Neural progenitor cell (in vitro differentiated cells): Measurements from ENCODE around the gene UNC45B.

ENCODE experiments used
- EZH2phosphoT487 ChIP-seq: fragments of 200-600 bp; sonication (generic); IDR thresholded peaks from 2 replicates; pipeline ENCODE4 v1.6.1; 2017; ENCODE audit warnings: antibody characterized with exemption
- TF ChIP-seq, protein P1 (sequence below): fragments of 200-600 bp; sonication (generic); IDR thresholded peaks from 2 replicates; pipeline ENCODE4 v1.5.1; 2017; ENCODE audit warnings: antibody characterized with exemption, mild to moderate bottlenecking

DNA sequence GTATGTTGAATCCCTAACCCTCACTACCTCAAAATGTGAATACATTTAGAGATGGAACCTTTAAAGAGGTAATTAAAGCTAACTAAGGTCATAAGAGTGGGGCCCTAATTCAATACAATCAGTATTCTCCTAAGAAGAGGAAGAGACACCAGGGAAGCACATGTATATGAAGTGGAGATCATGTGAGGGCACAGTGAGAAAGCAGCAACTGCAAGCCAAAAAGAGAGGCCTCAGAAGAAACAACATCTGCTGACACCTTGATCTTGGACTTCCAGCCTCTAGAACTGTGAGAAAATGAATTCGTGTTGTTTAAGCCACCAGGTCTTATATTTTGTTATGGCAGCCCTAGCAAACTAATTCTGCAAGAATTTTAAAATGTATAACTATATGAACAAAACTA is 82.0 kb downstream of the UNC45B start:
- TF ChIP-seq, protein P1, sequence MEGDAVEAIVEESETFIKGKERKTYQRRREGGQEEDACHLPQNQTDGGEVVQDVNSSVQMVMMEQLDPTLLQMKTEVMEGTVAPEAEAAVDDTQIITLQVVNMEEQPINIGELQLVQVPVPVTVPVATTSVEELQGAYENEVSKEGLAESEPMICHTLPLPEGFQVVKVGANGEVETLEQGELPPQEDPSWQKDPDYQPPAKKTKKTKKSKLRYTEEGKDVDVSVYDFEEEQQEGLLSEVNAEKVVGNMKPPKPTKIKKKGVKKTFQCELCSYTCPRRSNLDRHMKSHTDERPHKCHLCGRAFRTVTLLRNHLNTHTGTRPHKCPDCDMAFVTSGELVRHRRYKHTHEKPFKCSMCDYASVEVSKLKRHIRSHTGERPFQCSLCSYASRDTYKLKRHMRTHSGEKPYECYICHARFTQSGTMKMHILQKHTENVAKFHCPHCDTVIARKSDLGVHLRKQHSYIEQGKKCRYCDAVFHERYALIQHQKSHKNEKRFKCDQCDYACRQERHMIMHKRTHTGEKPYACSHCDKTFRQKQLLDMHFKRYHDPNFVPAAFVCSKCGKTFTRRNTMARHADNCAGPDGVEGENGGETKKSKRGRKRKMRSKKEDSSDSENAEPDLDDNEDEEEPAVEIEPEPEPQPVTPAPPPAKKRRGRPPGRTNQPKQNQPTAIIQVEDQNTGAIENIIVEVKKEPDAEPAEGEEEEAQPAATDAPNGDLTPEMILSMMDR: no peak
- TF ChIP-seq EZH2phosphoT487: no peak
